H1 (cell line): ENCODE measurements around the gene TFAP2A. TPM values are rescaled to one million over a fixed set of nuclear protein-coding genes. Genes with fewer than 3 reads are reported as not detected.

Source experiments
- ATF3 ChIP-seq: IDR thresholded peaks from 2 replicates; pipeline ENCODE4 v1.6.1; 2011; ENCODE audit warnings: low read depth, mild to moderate bottlenecking, low read length; ENCODE audit not compliant: insufficient read depth
- HDAC2 ChIP-seq, 2 experiments: fragments of 300-600 bp in 1 of 2; sonication (generic) in 1 of 2; IDR thresholded peaks; 2 replicates each; pipeline ENCODE4 v1.6.1; 2011 to 2012; ENCODE audit warnings: low read depth in 2 of 2, low read length in 2 of 2, mild to moderate bottlenecking in 2 of 2, moderate library complexity in 2 of 2, borderline replicate concordance in 1 of 2, inconsistent platforms in 1 of 2
- SP1 ChIP-seq: IDR thresholded peaks from 2 replicates; pipeline ENCODE4 v1.6.1; 2011; ENCODE audit warnings: low read depth, low read length
- polyA plus RNA-seq, 7 experiments: library from polyadenylated mRNA; depleted of rRNA in 3 of 7; stranded (reverse) in 5 of 7; unstranded in 2 of 7; fragments of >200 nt in 5 of 7; fragments of 200-250 nt in 2 of 7; gene quantifications; 1 replicate in 5 of 7; 2 replicates in 1 of 7; 4 replicates in 1 of 7; pipeline versions ENCODE4 v1.2.1 to v1.2.3, GENCODE V29; 2011 to 2013; ENCODE audit warnings: missing spikeins in 2 of 7, mixed read lengths in 2 of 7
- total RNA-seq: library from RNA; stranded (reverse); fragmentation: NEBNext Ultra II Directional; extraction: Animal tissue kit (Norgen Biotek cat#: 25700); gene quantifications from 2 replicates; pipeline ENCODE4 v1.2.1, GENCODE V29; 2021
- TF ChIP-seq, protein P1 (sequence below): IDR thresholded peaks from 2 replicates; pipeline ENCODE4 v1.6.1; 2011; ENCODE audit warnings: low read length, improper control_type of control experiment

TFAP2A gene
- total and polyA plus RNA-seq, 2 of the 8 experiments (the other 6 are each of a cell fraction or from before 2014, with no cell fraction given) = 0.23 TPM; not detected in 1

- TF ChIP-seq, protein P1, sequence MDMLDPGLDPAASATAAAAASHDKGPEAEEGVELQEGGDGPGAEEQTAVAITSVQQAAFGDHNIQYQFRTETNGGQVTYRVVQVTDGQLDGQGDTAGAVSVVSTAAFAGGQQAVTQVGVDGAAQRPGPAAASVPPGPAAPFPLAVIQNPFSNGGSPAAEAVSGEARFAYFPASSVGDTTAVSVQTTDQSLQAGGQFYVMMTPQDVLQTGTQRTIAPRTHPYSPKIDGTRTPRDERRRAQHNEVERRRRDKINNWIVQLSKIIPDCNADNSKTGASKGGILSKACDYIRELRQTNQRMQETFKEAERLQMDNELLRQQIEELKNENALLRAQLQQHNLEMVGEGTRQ = no peak
- TF ChIP-seq SP1 = no peak
- TF ChIP-seq HDAC2 (IDR thresholded peaks at IDR 0.05; ENCODE audit: borderline replicate concordance in 1 of 2, low read depth in 2 of 2, low read length in 2 of 2) = no peak
- TF ChIP-seq ATF3 = no peak
Measured at GRCh38 chr6:10461850-10462249, 47.0 kb upstream of the TFAP2A start (continued).
